IPS-15b (cell line): ENCODE measurements around the gene ZNF568.

ENCODE experiments used
- H3K27me3 ChIP-seq: one replicate; pipeline ENCODE4 v1.6.1; 2013; ENCODE audit warnings: low read length; ENCODE audit not compliant: control insufficient read depth, insufficient read depth
- H3K36me3 ChIP-seq: one replicate; pipeline ENCODE4 v1.6.1; 2013; ENCODE audit warnings: low read length; ENCODE audit not compliant: control insufficient read depth, insufficient read depth
- H3K4me1 ChIP-seq: one replicate; pipeline ENCODE4 v1.6.1; 2013; ENCODE audit warnings: mild to moderate bottlenecking, low read length; ENCODE audit not compliant: control insufficient read depth, insufficient read depth
- H3K4me3 ChIP-seq: one replicate; pipeline ENCODE4 v1.5.1; 2013; ENCODE audit warnings: low read depth, low read length
- H3K9ac ChIP-seq: one replicate; pipeline ENCODE4 v1.6.1; 2013; ENCODE audit warnings: low read depth, mild to moderate bottlenecking, low read length
- H3K9me3 ChIP-seq: one replicate; pipeline ENCODE4 v1.6.1; 2013; ENCODE audit warnings: mild to moderate bottlenecking, low read length; ENCODE audit not compliant: control insufficient read depth, insufficient read depth

The ZNF568 gene

GRCh38 chr19:36963280-36963679 is 47.1 kb downstream of the ZNF568 start:
- peaks cover 13% of the 10 kb centered on the region for H3K9me3 ChIP-seq
- H3K27me3 ChIP-seq: no peaks in the 10 kb centered on the region
- H3K4me1 ChIP-seq: no peaks in the 10 kb centered on the region
- no peaks in the 10 kb centered on the region for H3K36me3 ChIP-seq
- H3K4me3 ChIP-seq: no peak overlapping the region
- no peak overlapping the region for H3K9ac ChIP-seq

- no peaks in the 10 kb centered on the region for H3K27me3 ChIP-seq
- no peaks in the 10 kb centered on the region for H3K4me1 ChIP-seq
- no peak overlapping the region for H3K9ac ChIP-seq
- no peak overlapping the region for H3K4me3 ChIP-seq
- no peaks in the 10 kb centered on the region for H3K36me3 ChIP-seq
- peaks cover 16% of the 10 kb centered on the region for H3K9me3 ChIP-seq
These were observed 56.4 kb downstream of the ZNF568 start for GRCh38 chr19:36972571-36972970.

- no peaks in the 10 kb centered on the region for H3K27me3 ChIP-seq
- H3K4me3 ChIP-seq: no peak overlapping the region
- H3K9ac ChIP-seq: no peak overlapping the region
- H3K36me3 ChIP-seq: no peaks in the 10 kb centered on the region
- H3K9me3 ChIP-seq: peaks cover 17% of the 10 kb centered on the region
- no peaks in the 10 kb centered on the region for H3K4me1 ChIP-seq
These were observed 57.1 kb downstream of the ZNF568 start for GRCh38 chr19:36973021-36973843.

DNA sequence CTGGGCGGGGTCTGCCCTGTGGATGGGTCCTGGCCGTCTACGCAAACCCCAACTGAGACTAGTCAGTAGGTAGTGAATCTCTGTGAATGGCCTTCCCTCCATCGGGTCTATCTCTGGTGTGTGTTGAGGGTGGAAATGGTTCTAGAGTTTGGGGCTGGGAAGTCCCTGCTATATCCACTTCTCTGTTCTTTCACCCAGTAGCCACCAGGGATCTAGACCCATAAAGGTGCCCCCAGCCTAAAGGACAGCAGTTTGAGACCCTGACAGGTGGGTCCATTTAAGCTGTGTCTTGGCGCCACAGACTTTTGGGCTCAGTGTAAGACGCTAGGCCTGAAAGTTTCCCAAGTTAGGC is 57.7 kb downstream of the ZNF568 start:
- Histone ChIP-seq H3K4me3 (no peak overlapping the region), H3K36me3 (no peaks in the 10 kb centered on the region), H3K4me1 (no peaks in the 10 kb centered on the region), H3K27me3 (no peaks in the 10 kb centered on the region), H3K9me3 (peaks cover 17% of the 10 kb centered on the region), H3K9ac (no peak overlapping the region)

- Histone ChIP-seq H3K9me3 (peaks cover 10% of the 10 kb centered on the region), H3K9ac (no peak overlapping the region), H3K27me3 (no peaks in the 10 kb centered on the region), H3K4me3 (no peak overlapping the region), H3K4me1 (no peaks in the 10 kb centered on the region), H3K36me3 (no peaks in the 10 kb centered on the region)
These were observed 70.0 kb downstream of the ZNF568 start for GRCh38 chr19:36986131-36986530.

DNA sequence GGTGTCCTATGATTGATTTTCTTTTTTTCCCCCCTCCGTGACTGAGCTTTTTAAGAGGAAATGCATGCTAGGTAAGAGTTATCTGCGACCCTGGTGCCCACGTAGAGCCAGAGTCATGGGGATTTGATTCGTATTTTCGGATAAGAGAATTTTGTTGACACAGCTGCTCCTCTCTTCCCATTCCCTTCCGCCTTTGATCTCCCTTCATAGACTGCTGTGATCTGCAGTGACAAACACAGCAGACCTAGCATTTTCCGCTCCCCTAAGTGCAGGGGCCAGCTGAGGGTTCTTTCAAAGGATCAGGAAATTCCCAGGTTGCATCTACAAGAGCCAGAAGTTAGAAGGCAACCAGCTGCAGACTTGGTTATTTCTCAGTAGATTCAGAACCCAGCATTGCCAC is 70.5 kb downstream of the ZNF568 start:
- no peak overlapping the region for H3K9ac ChIP-seq
- H3K27me3 ChIP-seq: no peaks in the 10 kb centered on the region
- H3K4me1 ChIP-seq: no peaks in the 10 kb centered on the region
- no peaks in the 10 kb centered on the region for H3K36me3 ChIP-seq
- H3K9me3 ChIP-seq: peaks cover 11% of the 10 kb centered on the region
- no peak overlapping the region for H3K4me3 ChIP-seq

GRCh38 chr19:36987091-36987490 is 71.0 kb downstream of the ZNF568 start:
- H3K9ac ChIP-seq: no peak overlapping the region
- no peak overlapping the region for H3K4me3 ChIP-seq
- H3K9me3 ChIP-seq: peaks cover 11% of the 10 kb centered on the region
- no peaks in the 10 kb centered on the region for H3K36me3 ChIP-seq
- H3K27me3 ChIP-seq: no peaks in the 10 kb centered on the region
- no peaks in the 10 kb centered on the region for H3K4me1 ChIP-seq

DNA sequence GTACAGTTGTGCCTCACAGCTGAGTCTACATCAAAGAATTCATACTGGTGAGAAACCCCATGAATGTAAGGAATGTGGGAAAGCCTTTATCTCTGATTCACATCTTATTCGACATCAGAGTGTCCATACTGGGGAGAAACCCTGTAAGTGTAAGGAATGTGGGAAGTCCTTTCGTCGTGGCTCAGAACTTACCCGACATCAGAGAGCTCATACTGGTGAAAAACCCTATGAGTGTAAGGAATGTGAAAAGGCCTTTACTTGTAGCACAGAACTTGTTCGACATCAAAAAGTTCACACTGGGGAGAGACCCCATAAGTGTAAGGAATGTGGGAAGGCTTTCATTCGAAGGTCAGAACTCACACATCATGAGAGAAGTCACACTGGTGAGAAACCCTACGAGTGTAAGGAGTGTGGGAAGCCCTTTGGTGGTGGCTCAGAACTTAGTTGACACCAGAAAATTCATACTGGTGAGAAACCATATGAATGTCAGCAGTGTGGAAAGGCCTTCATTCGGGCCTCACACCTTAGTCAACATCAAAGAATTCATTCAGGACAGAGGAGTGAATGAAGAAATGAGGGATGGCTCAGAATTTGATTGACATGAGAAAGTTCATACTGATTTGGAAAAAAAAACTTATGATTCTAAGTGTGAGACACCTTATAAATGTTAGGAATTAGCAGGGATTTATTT is 81.2 kb downstream of the ZNF568 start:
- no peak overlapping the region for H3K9ac ChIP-seq
- H3K27me3 ChIP-seq: no peaks in the 10 kb centered on the region
- no peaks in the 10 kb centered on the region for H3K36me3 ChIP-seq
- H3K4me3 ChIP-seq: no peak overlapping the region
- H3K4me1 ChIP-seq: no peaks in the 10 kb centered on the region
- H3K9me3 ChIP-seq: peaks cover 18% of the 10 kb centered on the region

DNA sequence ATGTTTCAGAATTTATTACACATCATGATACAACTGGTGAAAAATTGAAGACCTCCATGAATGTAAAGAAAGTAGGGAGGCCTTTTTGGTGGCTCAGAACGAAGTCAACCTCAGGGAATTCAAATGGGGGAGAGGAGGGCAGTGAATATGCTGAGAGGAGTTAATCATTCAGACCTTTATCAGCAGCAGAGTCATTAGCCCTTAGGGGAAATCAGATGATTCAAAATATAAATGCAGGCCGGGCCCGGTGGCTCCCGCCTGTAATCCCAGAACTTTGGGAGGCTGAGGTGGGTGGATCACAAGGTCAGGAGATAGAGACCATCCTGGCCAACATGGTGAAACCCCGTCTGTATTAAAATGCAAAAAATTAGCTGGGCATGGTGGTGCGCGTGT is 81.7 kb downstream of the ZNF568 start:
- no peaks in the 10 kb centered on the region for H3K36me3 ChIP-seq
- H3K9ac ChIP-seq: no peak overlapping the region
- peaks cover 22% of the 10 kb centered on the region for H3K9me3 ChIP-seq

GRCh38 chr19:36999313-36999712 is 83.2 kb downstream of the ZNF568 start:
- no peaks in the 10 kb centered on the region for H3K27me3 ChIP-seq
- H3K9me3 ChIP-seq: peaks cover 22% of the 10 kb centered on the region
- no peak overlapping the region for H3K9ac ChIP-seq
- H3K4me3 ChIP-seq: no peak overlapping the region
- H3K36me3 ChIP-seq: no peaks in the 10 kb centered on the region
- H3K4me1 ChIP-seq: no peaks in the 10 kb centered on the region

More for the DNA sequence above, 81.7 kb downstream of the ZNF568 start:
- H3K4me3 ChIP-seq: no peak overlapping the region
- H3K27me3 ChIP-seq: no peaks in the 10 kb centered on the region
- H3K4me1 ChIP-seq: no peaks in the 10 kb centered on the region

GRCh38 chr19:37007587-37008220 is 91.6 kb downstream of the ZNF568 start:
- Histone ChIP-seq H3K9ac (no peak overlapping the region), H3K27me3 (no peaks in the 10 kb centered on the region), H3K4me1 (no peaks in the 10 kb centered on the region), H3K36me3 (peaks cover 4% of the 10 kb centered on the region), H3K4me3 (no peak overlapping the region), H3K9me3 (peaks cover 23% of the 10 kb centered on the region)

DNA sequence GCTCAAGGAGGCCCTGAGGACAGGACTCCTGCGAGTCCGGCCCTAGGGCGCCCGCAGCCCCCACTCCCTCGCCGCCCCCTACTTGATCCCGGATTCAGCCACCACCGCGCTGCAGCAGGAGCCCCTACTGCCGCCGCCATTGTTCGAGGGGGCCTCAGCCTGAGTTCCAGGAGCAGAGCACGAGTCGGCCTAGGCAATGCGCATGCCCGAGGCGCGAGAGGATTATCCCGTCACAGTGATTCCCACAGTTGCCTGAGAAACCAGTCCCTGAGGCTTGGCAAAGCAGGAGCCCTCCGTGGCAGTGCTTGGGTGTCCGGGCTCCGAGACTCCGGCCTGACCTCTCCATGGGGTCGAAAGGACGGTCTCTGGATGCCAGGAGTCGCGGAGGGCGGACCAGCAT is 93.7 kb downstream of the ZNF568 start:
- Histone ChIP-seq H3K36me3 (peaks cover 4% of the 10 kb centered on the region), H3K9me3 (peaks cover 30% of the 10 kb centered on the region), H3K9ac (no peak overlapping the region), H3K27me3 (no peaks in the 10 kb centered on the region), H3K4me1 (no peaks in the 10 kb centered on the region), H3K4me3 (no peak overlapping the region)
